Measurements from ENCODE around the gene CA4. TPM values are rescaled to one million over a fixed set of nuclear protein-coding genes. Genes with fewer than 3 reads are reported as not detected.

Gene CA4
- total and polyA plus RNA-seq, 10 of the 15 experiments (the other 5 are each of a cell fraction or from before 2014, with no cell fraction given), result 0.13 to 0.31 TPM; not detected in 8

DNA sequence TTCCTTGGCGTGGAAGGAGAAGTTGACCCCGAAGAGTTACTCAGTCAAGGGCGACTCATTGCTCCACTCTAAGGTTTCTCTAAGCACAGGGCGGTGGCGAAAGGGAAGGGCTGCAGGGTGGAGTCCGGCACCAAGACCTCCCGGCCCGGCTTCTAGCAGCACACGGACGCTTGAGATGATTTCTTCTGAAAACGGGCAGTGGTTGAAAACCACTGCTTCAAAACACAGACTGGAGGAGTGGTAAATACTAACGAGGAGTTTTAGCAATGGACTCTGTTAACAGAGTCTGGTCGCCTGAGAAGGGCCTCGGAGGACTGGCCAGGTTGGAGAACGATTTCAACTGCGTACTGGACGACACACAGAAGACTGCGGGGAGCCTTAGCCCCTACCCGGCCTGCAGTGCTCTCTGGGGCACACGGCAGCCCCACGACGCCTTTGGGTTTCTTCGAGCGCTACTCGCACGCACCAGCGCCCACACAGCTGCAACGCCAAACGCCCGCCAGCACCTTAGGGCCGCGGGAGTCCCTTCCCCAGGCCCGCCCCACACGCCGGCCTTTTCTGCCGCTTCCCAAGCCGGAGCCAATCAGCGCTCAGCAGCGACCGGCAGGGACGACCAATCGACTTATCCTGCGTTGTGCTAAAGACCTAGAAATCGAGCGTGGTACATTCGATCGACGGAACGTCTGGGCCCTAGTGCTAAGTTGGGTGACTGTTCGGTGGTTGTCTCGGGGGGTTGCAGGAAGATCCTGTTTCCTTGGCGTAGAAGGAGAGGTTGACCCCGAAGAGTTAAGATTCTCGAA, 14.4 kb upstream of the CA4 start (continued):
- TF ChIP-seq, protein P1, sequence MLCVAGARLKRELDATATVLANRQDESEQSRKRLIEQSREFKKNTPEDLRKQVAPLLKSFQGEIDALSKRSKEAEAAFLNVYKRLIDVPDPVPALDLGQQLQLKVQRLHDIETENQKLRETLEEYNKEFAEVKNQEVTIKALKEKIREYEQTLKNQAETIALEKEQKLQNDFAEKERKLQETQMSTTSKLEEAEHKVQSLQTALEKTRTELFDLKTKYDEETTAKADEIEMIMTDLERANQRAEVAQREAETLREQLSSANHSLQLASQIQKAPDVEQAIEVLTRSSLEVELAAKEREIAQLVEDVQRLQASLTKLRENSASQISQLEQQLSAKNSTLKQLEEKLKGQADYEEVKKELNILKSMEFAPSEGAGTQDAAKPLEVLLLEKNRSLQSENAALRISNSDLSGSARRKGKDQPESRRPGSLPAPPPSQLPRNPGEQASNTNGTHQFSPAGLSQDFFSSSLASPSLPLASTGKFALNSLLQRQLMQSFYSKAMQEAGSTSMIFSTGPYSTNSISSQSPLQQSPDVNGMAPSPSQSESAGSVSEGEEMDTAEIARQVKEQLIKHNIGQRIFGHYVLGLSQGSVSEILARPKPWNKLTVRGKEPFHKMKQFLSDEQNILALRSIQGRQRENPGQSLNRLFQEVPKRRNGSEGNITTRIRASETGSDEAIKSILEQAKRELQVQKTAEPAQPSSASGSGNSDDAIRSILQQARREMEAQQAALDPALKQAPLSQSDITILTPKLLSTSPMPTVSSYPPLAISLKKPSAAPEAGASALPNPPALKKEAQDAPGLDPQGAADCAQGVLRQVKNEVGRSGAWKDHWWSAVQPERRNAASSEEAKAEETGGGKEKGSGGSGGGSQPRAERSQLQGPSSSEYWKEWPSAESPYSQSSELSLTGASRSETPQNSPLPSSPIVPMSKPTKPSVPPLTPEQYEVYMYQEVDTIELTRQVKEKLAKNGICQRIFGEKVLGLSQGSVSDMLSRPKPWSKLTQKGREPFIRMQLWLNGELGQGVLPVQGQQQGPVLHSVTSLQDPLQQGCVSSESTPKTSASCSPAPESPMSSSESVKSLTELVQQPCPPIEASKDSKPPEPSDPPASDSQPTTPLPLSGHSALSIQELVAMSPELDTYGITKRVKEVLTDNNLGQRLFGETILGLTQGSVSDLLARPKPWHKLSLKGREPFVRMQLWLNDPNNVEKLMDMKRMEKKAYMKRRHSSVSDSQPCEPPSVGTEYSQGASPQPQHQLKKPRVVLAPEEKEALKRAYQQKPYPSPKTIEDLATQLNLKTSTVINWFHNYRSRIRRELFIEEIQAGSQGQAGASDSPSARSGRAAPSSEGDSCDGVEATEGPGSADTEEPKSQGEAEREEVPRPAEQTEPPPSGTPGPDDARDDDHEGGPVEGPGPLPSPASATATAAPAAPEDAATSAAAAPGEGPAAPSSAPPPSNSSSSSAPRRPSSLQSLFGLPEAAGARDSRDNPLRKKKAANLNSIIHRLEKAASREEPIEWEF (IDR thresholded peaks at IDR 0.05; ENCODE audit: insufficient replicate concordance, low read depth, low read length), result peak; percentile 73
- TF ChIP-seq MAX (IDR thresholded peaks at IDR 0.05; ENCODE audit: low read depth, low read length), result peak; percentile 65
- TF ChIP-seq ETV6 (conservative IDR thresholded peaks at IDR 0.05 in 1 of 2, IDR thresholded peaks at IDR 0.05 in 1 of 2; ENCODE audit: borderline replicate concordance in 1 of 2, low read depth in 1 of 2), result peak in 1 of 2 experiments; percentile 43; a peak in 1 of 4 replicates
- no peak for TF ChIP-seq KAT2A (conservative IDR thresholded peaks at IDR 0.05; ENCODE audit: control insufficient read depth, low read depth, low read length)
- TF ChIP-seq TCF12 (IDR thresholded peaks at IDR 0.05; ENCODE audit: low read depth, low read length), result 0 out of 2 replicates have a peak, but pooled peaks have one; percentile 9
- peak; percentile 70; the same call in 1 of the 2 replicates for TF ChIP-seq POLR2AphosphoS2 (IDR thresholded peaks at IDR 0.05; ENCODE audit: low read depth, low read length)
- peak; percentile 87 to 98 for TF ChIP-seq SRF (IDR thresholded peaks at IDR 0.05; ENCODE audit: low read depth in 2 of 2, low read length in 2 of 2)
- no peak for TF ChIP-seq BCL11A (IDR thresholded peaks at IDR 0.05; ENCODE audit: low read depth, low read length)
- TF ChIP-seq TBL1XR1 (IDR thresholded peaks at IDR 0.05; ENCODE audit: low read depth, low read length), result no peak
- TF ChIP-seq PRDM15 (CRISPR knock-in tag; IDR thresholded peaks at IDR 0.05), result no peak
- TF ChIP-seq NR2F1 (conservative IDR thresholded peaks at IDR 0.05), result 0 out of 2 replicates have a peak, but pooled peaks have one; percentile 17
- peak; percentile 60; the same call in 1 of the 2 replicates for TF ChIP-seq CREB1 (IDR thresholded peaks at IDR 0.05; ENCODE audit: low read depth)
- TF ChIP-seq CREM (IDR thresholded peaks at IDR 0.05; ENCODE audit: low read depth), result peak; percentile 66
